Tibial nerve (tissue), 4 donors: Measurements from ENCODE around the gene AHRR. TPM values are rescaled to one million over a fixed set of nuclear protein-coding genes. Genes with fewer than 3 reads are reported as not detected.

ENCODE experiments used
- DNase-seq, 2 donors: peaks; one replicate each; pipeline ENCODE4 v3.0.0-alpha.2; 2019; ENCODE audit warnings: low spot score in 2 of 2
- H3K27ac ChIP-seq, 4 donors: fragments of 200-600 bp; sonication (generic) in 3 of 4; one replicate each; pipeline ENCODE4 v1.5.1; 2017 to 2019; ENCODE audit warnings: mild to moderate bottlenecking in 1 of 4
- H3K27me3 ChIP-seq, 2 donors: fragments of 200-600 bp; sonication (generic) in 1 of 2; one replicate each; pipeline versions ENCODE4 v1.5.1 to v1.6.0; 2017 to 2019
- H3K36me3 ChIP-seq, 3 donors: fragments of 200-600 bp; sonication (generic); one replicate each; pipeline ENCODE4 v1.5.1; 2018 to 2019
- H3K4me1 ChIP-seq, 4 donors: fragments of 200-600 bp; sonication (generic) in 3 of 4; one replicate each; pipeline ENCODE4 v1.5.1; 2017 to 2019
- H3K4me3 ChIP-seq, 4 donors: fragments of 200-600 bp; sonication (generic) in 3 of 4; one replicate each; pipeline ENCODE4 v1.5.1; 2017 to 2019; ENCODE audit warnings: mild to moderate bottlenecking in 1 of 4, moderate library complexity in 1 of 4
- H3K9me3 ChIP-seq, 4 donors: fragments of 200-600 bp; sonication (generic) in 3 of 4; one replicate each; pipeline ENCODE4 v1.5.1; 2017 to 2019
- EP300 ChIP-seq, 2 donors: sonication (generic); formaldehyde crosslinking; IDR thresholded peaks; one replicate each; pipeline ENCODE4 v1.6.1; 2017; ENCODE audit warnings: antibody characterized with exemption in 2 of 2, mild to moderate bottlenecking in 1 of 2
- POLR2A ChIP-seq, 2 donors: fragments of 450-650 bp; IDR thresholded peaks; one replicate each; pipeline ENCODE4 v1.6.1; 2017; ENCODE audit warnings: antibody characterized with exemption in 2 of 2, mild to moderate bottlenecking in 2 of 2, moderate library complexity in 2 of 2
- WGBS, 2 donors: methylation state at CpG; one replicate each; pipeline ENCODE4 v1.1.5; 2018; 5-methylcytosine and 5-hydroxymethylcytosine counted together
- total RNA-seq, 4 donors: library from RNA; depleted of rRNA; stranded (reverse); fragments of >200 nt; gene quantifications; one replicate each; pipeline ENCODE4 v1.1.0, GENCODE V29; 2016
- TF ChIP-seq, protein P1 (sequence below), 5 experiments: fragments of 200-600 bp in 3 of 5; fragments of 450-650 bp in 2 of 5; sonication (generic) in 3 of 5; IDR thresholded peaks; one replicate each; pipeline ENCODE4 v1.5.1; 2016 to 2019; ENCODE audit warnings: antibody characterized with exemption in 5 of 5, mild to moderate bottlenecking in 3 of 5, moderate library complexity in 2 of 5

AHRR gene
- total RNA-seq, 4 donors from 2014 or later: 1.0 to 4.8 (median 1.2) TPM; not detected in 1

DNA sequence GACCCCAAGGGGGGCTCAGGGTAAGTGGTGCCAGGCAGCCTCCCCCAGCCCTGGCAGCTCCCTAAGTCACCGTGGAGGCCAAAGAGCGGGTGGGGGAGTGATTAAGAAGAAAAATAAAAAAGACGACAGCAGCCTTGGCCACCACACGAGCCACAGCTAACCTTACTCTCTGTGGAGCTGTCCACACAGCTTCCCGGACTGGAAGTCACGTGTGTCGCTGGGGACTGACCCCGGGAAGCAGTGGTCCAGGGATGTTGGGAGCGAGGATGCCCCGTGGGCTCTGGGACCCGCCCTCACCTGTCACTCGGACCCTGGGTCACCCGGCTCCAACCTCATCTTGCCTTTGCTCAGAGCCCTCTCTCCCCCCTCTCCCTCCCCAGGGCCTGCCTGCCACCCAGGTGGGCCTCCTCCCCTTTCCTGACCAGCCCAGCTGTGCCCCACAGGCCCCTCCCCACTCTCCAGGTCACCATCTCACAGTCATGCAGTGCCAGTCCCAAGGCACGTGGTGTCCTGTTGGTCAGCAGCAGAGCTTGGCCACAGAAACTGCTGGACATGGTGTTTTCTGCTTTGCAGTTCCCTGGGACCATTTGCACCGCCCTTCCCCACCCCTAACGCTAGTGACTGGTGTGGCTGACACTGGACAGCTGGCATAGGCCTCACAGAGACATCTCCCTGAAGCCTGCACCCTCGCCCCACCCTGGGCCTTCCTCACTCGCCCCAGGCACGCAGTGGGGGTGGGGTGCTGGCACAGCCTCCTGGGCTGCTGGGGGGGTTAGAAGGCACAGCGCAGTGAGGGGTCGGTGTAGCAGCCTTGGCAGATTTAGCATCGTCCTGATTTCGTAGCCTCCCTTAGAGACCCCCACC is 111.6 kb downstream of the AHRR start:
- Histone ChIP-seq H3K4me3 (no peak overlapping the region), H3K27me3 (peaks cover 0 to 9% of the 10 kb centered on the region in 2 donors), H3K9me3 (no peaks in the 10 kb centered on the region), H3K4me1 (peaks cover 0 to 11% (median 0%) of the 10 kb centered on the region in 4 donors), H3K36me3 (no peaks in the 10 kb centered on the region), H3K27ac (no peak overlapping the region)
- WGBS, 2 donors: 76 to 79% methylated on average over 19 to 22 of the region's 23 CpGs
- DNase-seq: no peak
- TF ChIP-seq POLR2A (IDR thresholded peaks at IDR 0.05) (no peak), EP300 (IDR thresholded peaks at IDR 0.05) (no peak)
- TF ChIP-seq, protein P1, sequence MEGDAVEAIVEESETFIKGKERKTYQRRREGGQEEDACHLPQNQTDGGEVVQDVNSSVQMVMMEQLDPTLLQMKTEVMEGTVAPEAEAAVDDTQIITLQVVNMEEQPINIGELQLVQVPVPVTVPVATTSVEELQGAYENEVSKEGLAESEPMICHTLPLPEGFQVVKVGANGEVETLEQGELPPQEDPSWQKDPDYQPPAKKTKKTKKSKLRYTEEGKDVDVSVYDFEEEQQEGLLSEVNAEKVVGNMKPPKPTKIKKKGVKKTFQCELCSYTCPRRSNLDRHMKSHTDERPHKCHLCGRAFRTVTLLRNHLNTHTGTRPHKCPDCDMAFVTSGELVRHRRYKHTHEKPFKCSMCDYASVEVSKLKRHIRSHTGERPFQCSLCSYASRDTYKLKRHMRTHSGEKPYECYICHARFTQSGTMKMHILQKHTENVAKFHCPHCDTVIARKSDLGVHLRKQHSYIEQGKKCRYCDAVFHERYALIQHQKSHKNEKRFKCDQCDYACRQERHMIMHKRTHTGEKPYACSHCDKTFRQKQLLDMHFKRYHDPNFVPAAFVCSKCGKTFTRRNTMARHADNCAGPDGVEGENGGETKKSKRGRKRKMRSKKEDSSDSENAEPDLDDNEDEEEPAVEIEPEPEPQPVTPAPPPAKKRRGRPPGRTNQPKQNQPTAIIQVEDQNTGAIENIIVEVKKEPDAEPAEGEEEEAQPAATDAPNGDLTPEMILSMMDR (IDR thresholded peaks at IDR 0.05): no peak

DNA sequence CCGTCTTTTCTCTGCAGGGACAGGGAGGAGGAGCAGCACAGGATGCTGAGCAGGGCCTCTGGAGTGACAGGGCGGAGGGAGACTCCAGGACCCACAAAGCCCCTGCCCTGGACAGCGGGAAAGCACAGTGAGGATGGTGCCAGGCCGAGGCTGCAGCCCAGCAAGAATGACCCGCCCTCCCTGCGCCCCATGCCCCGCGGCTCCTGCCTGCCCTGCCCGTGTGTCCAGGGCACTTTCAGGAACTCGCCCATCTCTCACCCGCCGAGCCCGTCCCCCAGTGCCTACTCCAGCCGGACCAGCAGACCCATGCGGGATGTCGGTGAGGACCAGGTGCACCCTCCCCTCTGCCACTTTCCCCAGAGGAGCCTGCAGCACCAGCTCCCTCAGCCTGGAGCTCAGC is 112.3 kb downstream of the AHRR start:
- WGBS, 2 donors: 67 to 85% methylated on average over 5 to 16 of the region's 16 CpGs
- TF ChIP-seq POLR2A (IDR thresholded peaks at IDR 0.05): no peak
- TF ChIP-seq, protein P1 (IDR thresholded peaks at IDR 0.05): no peak
- no peak for TF ChIP-seq EP300 (IDR thresholded peaks at IDR 0.05)
- no peak overlapping the region for H3K27ac ChIP-seq
- H3K27me3 ChIP-seq: peaks cover 0 to 9% of the 10 kb centered on the region in 2 donors
- no peak overlapping the region for H3K4me3 ChIP-seq
- peaks cover 0 to 11% (median 0%) of the 10 kb centered on the region in 4 donors for H3K4me1 ChIP-seq
- DNase-seq: no peak
- H3K36me3 ChIP-seq: no peaks in the 10 kb centered on the region
- no peaks in the 10 kb centered on the region for H3K9me3 ChIP-seq

DNA sequence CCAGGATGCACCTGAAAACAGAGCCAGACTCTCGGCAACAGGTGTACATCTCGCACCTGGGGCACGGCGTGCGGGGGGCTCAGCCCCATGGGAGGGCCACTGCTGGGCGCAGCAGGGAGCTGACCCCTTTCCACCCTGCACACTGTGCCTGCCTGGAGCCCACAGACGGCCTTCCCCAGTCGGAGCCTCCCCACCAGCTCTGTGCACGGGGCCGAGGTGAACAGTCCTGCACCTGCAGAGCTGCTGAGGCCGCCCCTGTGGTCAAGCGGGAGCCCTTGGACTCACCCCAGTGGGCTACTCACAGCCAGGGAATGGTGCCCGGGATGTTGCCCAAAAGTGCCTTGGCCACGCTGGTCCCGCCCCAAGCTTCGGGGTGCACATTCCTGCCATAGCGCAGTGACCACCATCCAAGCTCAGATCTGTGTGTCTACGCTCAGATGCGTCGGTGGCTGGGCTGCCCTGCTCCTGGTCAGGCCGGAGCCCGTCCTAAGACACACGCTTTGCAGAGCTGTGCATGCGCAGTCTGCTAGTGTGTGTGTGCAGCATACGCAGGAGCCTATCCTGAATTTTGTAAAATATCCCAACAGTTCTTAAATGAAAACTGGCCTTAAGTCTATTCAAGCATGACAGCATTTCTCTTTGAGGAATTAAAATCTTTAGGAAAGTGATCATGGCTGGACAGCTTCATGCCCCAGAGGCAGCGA is 113.1 kb downstream of the AHRR start:
- no peak overlapping the region for H3K4me3 ChIP-seq
- H3K4me1 ChIP-seq: peaks cover 0 to 7% (median 0%) of the 10 kb centered on the region in 4 donors
- 77 to 80% methylated on average over 10 to 16 of the region's 26 CpGs for WGBS, 2 donors
- DNase-seq: no peak
- TF ChIP-seq, protein P1 (IDR thresholded peaks at IDR 0.05): no peak
- TF ChIP-seq EP300 (IDR thresholded peaks at IDR 0.05): no peak
- no peak for TF ChIP-seq POLR2A (IDR thresholded peaks at IDR 0.05)
- no peaks in the 10 kb centered on the region for H3K9me3 ChIP-seq
- H3K27ac ChIP-seq: no peak overlapping the region
- peaks cover 0 to 9% of the 10 kb centered on the region in 2 donors for H3K27me3 ChIP-seq
- H3K36me3 ChIP-seq: no peaks in the 10 kb centered on the region

DNA sequence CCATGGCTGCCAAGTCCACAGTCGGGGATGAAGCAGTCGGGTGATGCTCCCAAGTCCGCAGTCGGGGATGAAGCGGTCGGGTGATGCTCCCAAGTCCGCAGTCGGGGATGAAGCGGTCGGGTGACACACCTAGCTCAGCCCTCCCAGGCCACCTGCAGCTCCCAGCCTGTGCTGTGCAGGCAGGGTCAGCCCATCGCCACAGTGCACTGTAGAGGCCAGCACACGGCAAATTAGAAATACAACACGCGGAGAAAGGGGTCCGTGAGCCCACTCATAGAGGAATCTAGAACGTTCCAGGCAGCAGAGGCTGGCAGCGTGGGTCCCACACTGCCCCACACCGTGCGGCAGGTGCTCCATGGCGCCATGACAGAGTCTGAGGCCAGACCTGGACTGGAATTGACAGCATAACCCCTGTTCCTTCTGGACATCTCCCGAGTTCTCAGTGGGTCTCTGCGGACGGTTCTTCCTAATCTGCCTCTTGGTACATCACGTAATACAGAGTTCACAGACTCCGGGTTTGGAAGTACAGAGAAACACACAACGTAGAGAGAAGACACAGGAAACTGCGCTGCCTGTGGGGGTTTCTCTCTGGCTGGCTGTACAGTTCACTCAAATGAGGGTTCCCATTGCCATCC is 113.8 kb downstream of the AHRR start:
- peaks cover 0 to 9% of the 10 kb centered on the region in 2 donors for H3K27me3 ChIP-seq

DNA sequence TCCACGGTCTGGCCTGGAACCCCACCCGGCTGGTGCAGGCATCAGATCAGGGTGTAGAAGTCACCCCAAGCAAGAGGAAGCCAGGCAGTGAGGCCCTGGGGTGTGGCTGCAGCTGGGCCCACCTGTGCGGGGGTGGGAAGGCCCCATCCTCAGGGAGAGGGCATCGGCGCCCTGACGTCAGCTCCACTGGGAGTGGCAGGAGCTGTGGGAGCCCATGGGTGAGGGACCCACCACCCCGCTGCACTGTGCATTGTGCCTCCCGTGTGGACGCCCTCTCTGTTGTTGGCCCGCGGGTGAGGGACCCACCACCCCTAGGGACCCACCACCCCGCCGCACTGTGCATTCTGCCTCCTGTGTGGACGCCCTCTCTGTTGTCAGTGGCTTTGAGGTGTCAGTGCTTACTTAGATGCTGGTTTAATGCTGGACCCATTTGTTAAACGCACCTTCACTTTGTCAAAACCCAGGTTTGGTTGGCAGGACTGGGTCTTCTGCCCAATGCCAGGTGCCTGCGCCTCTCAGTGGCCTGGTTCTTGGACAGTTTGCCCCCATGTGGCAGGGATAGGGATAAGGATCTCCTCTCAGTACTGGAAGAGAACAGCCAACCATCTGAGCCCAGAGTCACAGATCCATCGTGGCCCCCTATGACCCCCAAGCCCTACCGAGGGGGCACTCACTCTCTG is 114.6 kb downstream of the AHRR start:
- H3K4me3 ChIP-seq: no peak overlapping the region
- H3K27ac ChIP-seq: no peak overlapping the region
- no peaks in the 10 kb centered on the region for H3K9me3 ChIP-seq
- no peak for DNase-seq
- TF ChIP-seq EP300 (IDR thresholded peaks at IDR 0.05) (no peak), POLR2A (IDR thresholded peaks at IDR 0.05) (no peak)
- TF ChIP-seq, protein P1 (IDR thresholded peaks at IDR 0.05): no peak
- H3K4me1 ChIP-seq: no peaks in the 10 kb centered on the region
- H3K27me3 ChIP-seq: peaks cover 0 to 9% of the 10 kb centered on the region in 2 donors
- 77 to 80% methylated on average over 14 to 17 of the region's 18 CpGs for WGBS, 2 donors
- H3K36me3 ChIP-seq: no peaks in the 10 kb centered on the region

More for the DNA sequence above, 113.8 kb downstream of the AHRR start:
- WGBS, 2 donors: 88 to 90% methylated on average over 23 to 27 of the region's 27 CpGs
- H3K27ac ChIP-seq: no peak overlapping the region
- H3K36me3 ChIP-seq: no peaks in the 10 kb centered on the region
- no peak for TF ChIP-seq POLR2A (IDR thresholded peaks at IDR 0.05)
- TF ChIP-seq EP300 (IDR thresholded peaks at IDR 0.05): no peak
- peaks cover 0 to under 1% (median 0%) of the 10 kb centered on the region in 4 donors for H3K4me1 ChIP-seq
- DNase-seq: no peak
- H3K9me3 ChIP-seq: no peaks in the 10 kb centered on the region
- H3K4me3 ChIP-seq: no peak overlapping the region
